Activated B cell treated with CpG ODN at 0.5 μM for 24 hours (primary cell): ENCODE measurements around the gene PLGRKT. TPM values are rescaled to one million over a fixed set of nuclear protein-coding genes. Genes with fewer than 3 reads are reported as not detected.
"Not testable (repeated sequence)": the region's sequence is repeated elsewhere in the genome, so short reads cannot be mapped to it uniquely, and the experiment has no call there.

ENCODE experiments used
- ATAC-seq: fragments of 200-7000 bp; cut with Tn5 transposase; one replicate; pipeline ENCODE4 v1.10.0; 2021; ENCODE audit warnings: low read depth, mild to moderate bottlenecking, moderate library complexity
- CTCF ChIA-PET: fragments of 350-600 bp; sonication (Branson Sonifier 250); formaldehyde crosslinking; loops from one replicate; lab custom pipeline; 2021; ENCODE audit warnings: antibody characterized with exemption; lab: Charles Lee
- POLR2A ChIA-PET: fragments of 350-600 bp; sonication (Branson Sonifier 250); formaldehyde crosslinking; loops from one replicate; lab custom pipeline; 2021; ENCODE audit warnings: antibody characterized with exemption; lab: Charles Lee
- DNase-seq: peaks from one replicate; pipeline ENCODE4 v3.0.0; 2022
- H3K27ac Mint-ChIP-seq: one replicate; pipeline ENCODE4 v1.8.0; 2020; ENCODE audit warnings: mixed read lengths
- H3K27me3 Mint-ChIP-seq: one replicate; pipeline ENCODE4 v1.8.0; 2021; ENCODE audit warnings: mixed read lengths
- H3K36me3 Mint-ChIP-seq: one replicate; pipeline ENCODE4 v1.8.0; 2021; ENCODE audit warnings: low read depth, mixed read lengths
- H3K4me1 Mint-ChIP-seq: one replicate; pipeline ENCODE4 v1.8.0; 2021; ENCODE audit warnings: mixed read lengths
- H3K4me3 Mint-ChIP-seq: one replicate; pipeline ENCODE4 v1.8.0; 2020; ENCODE audit warnings: mild to moderate bottlenecking, mixed read lengths
- H3K9me3 Mint-ChIP-seq: one replicate; pipeline ENCODE4 v1.8.0; 2020; ENCODE audit warnings: mixed read lengths
- intact Hi-C: fragments of 100-400 bp; cut with micrococcal nuclease; formaldehyde crosslinking; loops from one replicate; pipeline ENCODE4 v1.15.1; 2024
- total RNA-seq: library from RNA; stranded (reverse); gene quantifications from 2 replicates; pipeline ENCODE4 v1.2.3, GENCODE V29; 2022
- TF ChIP-seq, protein P1 (sequence below): fragments of 200-600 bp; IDR thresholded peaks from one replicate; pipeline ENCODE4 v1.8.0; 2022; ENCODE audit warnings: antibody characterized with exemption, mild to moderate bottlenecking

Gene PLGRKT
- total RNA-seq, 1 donor from 2014 or later = 59.7 TPM

DNA sequence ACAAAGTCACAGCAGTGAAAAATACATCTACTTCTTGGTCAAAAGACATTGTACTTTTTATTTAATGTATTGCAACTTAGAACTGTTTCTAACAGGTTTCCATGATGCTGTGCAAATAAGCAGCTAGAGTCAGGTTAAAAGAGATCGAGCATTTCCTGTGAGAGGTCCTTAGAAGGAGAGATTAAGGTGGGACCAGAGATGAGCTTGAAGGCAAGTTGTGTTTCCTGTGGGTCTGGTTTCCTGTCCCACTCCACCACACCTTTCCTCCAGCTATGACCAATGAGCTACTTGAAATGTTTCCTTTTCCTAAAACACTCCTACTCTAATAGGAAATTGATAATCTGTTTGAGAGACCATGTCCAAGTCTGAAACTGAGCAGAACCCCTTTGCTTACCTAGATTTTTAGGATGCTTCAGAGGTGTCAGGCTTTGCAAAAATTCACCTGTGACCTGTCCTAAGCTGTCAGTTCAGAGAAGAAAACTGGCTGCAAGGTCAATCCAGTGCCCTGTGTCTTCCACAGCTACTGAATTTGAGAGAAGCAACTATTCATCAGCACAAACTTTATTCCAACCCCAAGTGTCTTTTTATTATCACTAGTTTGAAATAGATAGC lies 85.0 kb downstream of the PLGRKT start:
- Mint-ChIP-seq H3K27ac (no peak overlapping the region), H3K36me3 (peaks cover 15% of the 10 kb centered on the region), H3K4me1 (peaks cover 8% of the 10 kb centered on the region), H3K9me3 (peaks cover 11% of the 10 kb centered on the region), H3K27me3 (no peaks in the 10 kb centered on the region), H3K4me3 (no peak overlapping the region)
- TF ChIP-seq, protein P1, sequence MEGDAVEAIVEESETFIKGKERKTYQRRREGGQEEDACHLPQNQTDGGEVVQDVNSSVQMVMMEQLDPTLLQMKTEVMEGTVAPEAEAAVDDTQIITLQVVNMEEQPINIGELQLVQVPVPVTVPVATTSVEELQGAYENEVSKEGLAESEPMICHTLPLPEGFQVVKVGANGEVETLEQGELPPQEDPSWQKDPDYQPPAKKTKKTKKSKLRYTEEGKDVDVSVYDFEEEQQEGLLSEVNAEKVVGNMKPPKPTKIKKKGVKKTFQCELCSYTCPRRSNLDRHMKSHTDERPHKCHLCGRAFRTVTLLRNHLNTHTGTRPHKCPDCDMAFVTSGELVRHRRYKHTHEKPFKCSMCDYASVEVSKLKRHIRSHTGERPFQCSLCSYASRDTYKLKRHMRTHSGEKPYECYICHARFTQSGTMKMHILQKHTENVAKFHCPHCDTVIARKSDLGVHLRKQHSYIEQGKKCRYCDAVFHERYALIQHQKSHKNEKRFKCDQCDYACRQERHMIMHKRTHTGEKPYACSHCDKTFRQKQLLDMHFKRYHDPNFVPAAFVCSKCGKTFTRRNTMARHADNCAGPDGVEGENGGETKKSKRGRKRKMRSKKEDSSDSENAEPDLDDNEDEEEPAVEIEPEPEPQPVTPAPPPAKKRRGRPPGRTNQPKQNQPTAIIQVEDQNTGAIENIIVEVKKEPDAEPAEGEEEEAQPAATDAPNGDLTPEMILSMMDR = no peak
- ChIA-PET CTCF (no interaction called here), POLR2A (no interaction called here)
- ATAC-seq = no peak
- no peak for DNase-seq
- intact Hi-C loops = no loop called here

DNA sequence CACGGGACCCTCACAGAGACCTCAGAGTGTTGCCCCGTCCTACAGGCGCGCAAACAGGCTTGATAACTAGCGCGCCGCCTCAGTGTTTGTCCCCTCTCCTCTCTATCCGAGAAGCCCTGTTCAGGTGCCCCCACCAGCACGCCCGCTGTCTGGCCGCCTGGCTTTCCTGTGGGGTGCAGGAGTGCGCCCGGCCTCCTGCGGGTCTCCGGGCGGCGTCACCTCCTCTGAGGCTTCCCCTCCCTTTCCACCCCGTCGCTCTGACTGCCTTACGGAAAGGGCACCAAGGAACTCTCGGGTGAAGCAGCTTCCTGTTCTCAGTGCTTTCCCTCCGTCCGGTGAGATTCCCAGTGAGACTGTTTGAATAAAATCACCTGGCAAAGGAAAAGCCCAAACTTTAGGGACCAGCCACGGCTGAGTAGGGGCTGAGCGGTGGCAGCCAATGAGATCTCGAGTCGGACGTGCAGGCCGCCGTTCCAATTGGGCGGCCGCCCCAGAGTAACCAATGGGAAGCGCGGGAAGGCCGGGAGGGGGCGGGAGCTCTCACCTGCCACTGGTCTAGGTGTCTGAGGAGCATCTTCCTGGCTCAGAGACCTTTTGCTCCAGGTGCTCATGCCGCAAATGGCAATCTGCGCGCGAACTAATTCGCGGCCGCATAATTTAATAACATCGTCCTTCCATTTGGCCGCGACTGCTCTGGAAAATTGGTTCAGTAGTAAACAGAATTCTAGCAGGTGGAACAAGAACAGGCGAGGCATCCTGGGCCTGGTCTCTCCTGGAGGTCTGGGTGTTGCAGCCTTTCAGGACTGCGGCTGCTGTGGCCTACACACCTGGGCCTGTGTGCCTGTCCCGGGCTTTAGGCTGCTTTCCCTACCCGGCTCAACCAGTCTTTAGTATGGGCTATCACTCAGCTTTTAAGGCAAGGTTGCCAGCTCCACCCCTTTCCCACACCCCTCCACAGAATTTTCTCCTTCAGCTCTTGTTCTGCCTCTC lies 98.4 kb downstream of the PLGRKT start, which contains the start of gene RLN1:
Gene RLN1, minus strand, starts transcription at position 885 of the 990 bp plus-strand sequence. Its CDS starts 130 bp downstream, at position 755.
- CTCF ChIA-PET, H3K36me3 Mint-ChIP-seq, POLR2A ChIA-PET, H3K27me3 Mint-ChIP-seq, H3K9me3 Mint-ChIP-seq: not testable (repeated sequence)
- DNase-seq = peak; percentile 20
- Mint-ChIP-seq H3K27ac (peak within 1 kb of the TSS; percentile 60), H3K4me1 (peaks cover 12% of the 10 kb centered on the region), H3K4me3 (peak within 1 kb of the TSS; percentile 74)
- peak; percentile 100 for ATAC-seq
- intact Hi-C loops = loop anchor here (10.0 kb wide), 1 partner anchor 256 kb away; no protein-coding TSS in a partner anchor

DNA sequence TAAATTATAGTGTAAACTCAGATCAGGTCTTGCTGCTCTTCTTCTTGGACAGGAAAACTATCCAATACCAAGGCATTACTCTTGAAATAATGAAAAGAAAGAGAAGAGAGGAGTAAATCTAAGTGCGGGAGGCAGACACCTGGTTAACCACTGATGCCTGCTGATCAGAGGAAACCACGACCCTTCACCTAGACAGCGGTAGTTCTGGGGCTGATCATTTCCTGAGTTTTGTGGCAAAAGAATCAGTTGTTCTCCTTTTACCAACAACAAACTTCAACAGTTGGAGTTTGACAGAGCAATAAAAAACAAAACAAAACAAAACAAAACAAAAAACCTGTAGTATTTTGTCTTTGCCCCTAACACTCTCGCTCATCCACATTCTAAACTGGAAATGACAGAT lies 101.0 kb downstream of the PLGRKT start:
- TF ChIP-seq, protein P1 = no peak
- H3K9me3 Mint-ChIP-seq = no peaks in the 10 kb centered on the region
- H3K36me3 Mint-ChIP-seq = peaks cover 16% of the 10 kb centered on the region
- intact Hi-C loops = loop anchor here (10.0 kb wide), 1 partner anchor 258 kb away; no protein-coding TSS in a partner anchor
- peaks cover 12% of the 10 kb centered on the region for H3K4me1 Mint-ChIP-seq
- ChIA-PET POLR2A (no interaction called here), CTCF (no interaction called here)
- peak overlapping the region; percentile 7 for H3K27ac Mint-ChIP-seq
- ATAC-seq (no peak), DNase-seq (no peak)
- H3K4me3 Mint-ChIP-seq = no peak overlapping the region
- no peaks in the 10 kb centered on the region for H3K27me3 Mint-ChIP-seq

DNA sequence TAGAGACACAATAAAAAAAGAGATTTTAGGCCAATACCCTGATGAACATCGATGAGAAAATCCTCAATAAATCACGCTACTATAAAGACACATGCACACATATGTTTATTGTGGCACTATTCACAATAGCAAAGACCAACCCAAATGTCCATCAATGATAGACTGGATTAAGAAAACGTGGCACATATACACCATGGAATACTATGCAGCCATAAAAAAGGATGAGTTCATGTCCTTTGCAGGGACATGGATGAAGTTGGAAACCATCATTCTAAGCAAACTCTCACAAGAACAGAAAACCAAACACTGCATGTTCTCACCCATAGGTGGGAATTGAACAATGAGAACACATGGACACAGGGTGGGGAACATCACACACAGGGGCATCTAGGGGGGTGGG lies 106.4 kb downstream of the PLGRKT start:
- H3K27me3 Mint-ChIP-seq, POLR2A ChIA-PET, CTCF ChIA-PET, H3K4me1 Mint-ChIP-seq, ATAC-seq, H3K4me3 Mint-ChIP-seq, DNase-seq, H3K27ac Mint-ChIP-seq, H3K9me3 Mint-ChIP-seq: not testable (repeated sequence)
- intact Hi-C loops = loop anchor here (10.0 kb wide), 1 partner anchor 264 kb away; no protein-coding TSS in a partner anchor
- H3K36me3 Mint-ChIP-seq = peaks cover 31% of the 10 kb centered on the region

DNA sequence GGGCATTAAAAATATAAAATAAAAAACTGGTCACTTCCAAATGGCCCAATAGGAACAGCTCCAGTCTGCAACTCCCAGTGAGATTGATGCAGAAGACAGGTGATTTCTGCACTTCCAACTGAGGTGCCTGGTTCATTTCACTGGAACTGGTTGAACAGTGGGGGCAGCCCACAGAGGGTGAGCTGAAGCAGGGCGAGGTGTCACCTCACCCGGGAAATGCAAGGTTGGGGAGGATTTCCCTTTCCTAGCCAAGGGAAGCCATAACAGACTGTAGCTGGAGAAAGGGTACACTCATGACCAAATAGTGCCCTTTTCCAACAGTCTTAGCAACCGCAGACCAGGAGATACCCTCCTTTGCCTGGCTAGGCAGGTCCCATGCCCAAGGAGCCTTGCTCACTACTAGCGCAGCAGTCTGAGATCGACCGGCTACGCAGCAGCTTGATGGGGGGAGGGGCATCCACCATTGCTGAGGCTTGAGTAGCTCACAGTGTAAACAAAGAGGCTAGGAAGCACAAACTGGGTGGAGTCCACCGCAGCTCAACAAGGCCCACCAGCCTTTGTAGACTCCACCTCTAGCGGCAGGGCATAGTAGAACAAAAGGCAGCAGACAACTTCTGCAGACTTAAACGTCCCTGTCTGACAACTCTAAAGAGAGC lies 110.7 kb downstream of the PLGRKT start:
- ChIA-PET POLR2A (no interaction called here), CTCF (no interaction called here)
- no peaks in the 10 kb centered on the region for H3K4me1 Mint-ChIP-seq
- intact Hi-C loops = no loop called here
- ATAC-seq = no peak
- TF ChIP-seq, protein P1 = no peak
- peaks cover 23% of the 10 kb centered on the region for H3K36me3 Mint-ChIP-seq
- no peak overlapping the region for H3K4me3 Mint-ChIP-seq
- H3K9me3 Mint-ChIP-seq = no peaks in the 10 kb centered on the region
- no peaks in the 10 kb centered on the region for H3K27me3 Mint-ChIP-seq
- DNase-seq = no peak
- no peak overlapping the region for H3K27ac Mint-ChIP-seq
